ENCODE data around the gene NBPF3. TPM values are rescaled to one million over a fixed set of nuclear protein-coding genes. Genes with fewer than 3 reads are reported as not detected.
A peak's percentile ranks its signal among the peaks of the same experiment; 100 is the strongest.

The NBPF3 gene
- total RNA-seq, 1 experiment from 2014 or later, result 15.8 TPM

DNA sequence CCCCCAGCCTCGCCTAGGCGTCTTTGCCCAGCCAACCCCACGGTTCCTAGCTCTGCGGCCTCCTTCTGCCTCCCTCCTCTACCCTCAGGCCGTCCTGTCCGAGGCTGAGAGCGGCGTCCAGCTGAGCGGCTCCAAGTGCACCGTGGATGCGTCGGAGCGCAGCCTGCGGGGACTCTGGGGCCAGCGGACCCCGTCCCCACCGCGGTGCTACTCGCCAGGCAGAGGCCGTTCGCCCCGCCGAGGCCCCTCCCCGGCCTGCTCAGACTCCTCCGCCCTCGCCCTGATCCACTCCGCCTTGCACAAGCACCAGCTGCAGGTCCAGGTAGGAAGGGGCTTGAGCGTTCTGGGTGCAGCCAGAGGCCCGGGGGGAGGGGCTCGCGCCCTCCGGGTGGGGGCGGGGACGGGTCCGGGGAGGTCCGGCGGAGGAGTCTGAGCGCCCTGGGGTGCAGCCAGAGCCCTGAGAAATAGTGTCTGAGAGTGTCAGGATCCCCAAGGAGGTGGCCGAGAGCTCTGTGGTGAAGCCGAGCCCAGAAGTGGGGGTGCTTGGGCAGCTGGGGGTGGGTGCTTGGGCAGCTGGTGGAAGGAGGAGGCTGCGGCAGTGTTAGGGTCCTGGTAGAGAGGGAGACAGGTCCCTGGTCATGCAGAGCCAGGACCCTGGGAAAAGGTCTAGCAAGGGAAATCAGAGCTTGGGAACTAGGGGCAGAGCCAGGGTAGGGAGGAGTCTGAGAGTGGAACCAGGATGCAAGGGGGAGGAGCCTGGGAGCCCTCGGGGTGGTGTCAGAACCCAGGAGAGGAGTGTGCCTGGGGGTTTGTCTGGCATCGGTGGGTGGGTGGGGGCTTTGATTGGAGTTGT lies 3.2 kb upstream of the NBPF3 start:
- Histone ChIP-seq H2BK5ac (ENCODE audit: insufficient read length, low read length) (no peak overlapping the region), H3K14ac (ENCODE audit: insufficient read depth, low read length) (no peak overlapping the region), H3K23ac (ENCODE audit: insufficient read length, low read depth, low read length) (no peak overlapping the region), H3K4ac (ENCODE audit: low read depth, low read length) (no peak overlapping the region), H4K20me1 (ENCODE audit: control insufficient read depth, insufficient read depth, insufficient read length) (no peaks in the 10 kb centered on the region), H2AFZ (ENCODE audit: low read length) (no peak overlapping the region), H2BK12ac (ENCODE audit: insufficient read length, low read depth, low read length) (no peak overlapping the region), H2BK15ac (ENCODE audit: low read depth, low read length) (no peak overlapping the region), H3T11ph (ENCODE audit: low read length) (no peak overlapping the region), H4K8ac (replicated peaks; ENCODE audit: insufficient read length, low read depth, low read length) (no peak overlapping the region), H3K23me2 (ENCODE audit: insufficient read length, low read depth, low read length, poor library complexity, severe bottlenecking) (no peaks in the 10 kb centered on the region), H3K27me3 (ENCODE audit: insufficient read depth, low read length) (no peaks in the 10 kb centered on the region; the same call in 1 of the 2 replicates), H3K27ac (ENCODE audit: insufficient read length, low read depth, low read length) (no peak overlapping the region), H2BK20ac (ENCODE audit: low read depth, low read length, poor library complexity, severe bottlenecking) (no peak overlapping the region), H3K79me1 (ENCODE audit: insufficient read depth, low read depth, low read length, poor library complexity, severe bottlenecking) (no peaks in the 10 kb centered on the region), H3K9me3 (ENCODE audit: control insufficient read depth, low read depth, low read length) (no peaks in the 10 kb centered on the region), H3K56ac (ENCODE audit: insufficient read length, low read depth, low read length) (no peak overlapping the region), H3K79me2 (ENCODE audit: insufficient read depth, low read length) (no peaks in the 10 kb centered on the region; the same call in 1 of the 2 replicates), H3K4me1 (ENCODE audit: insufficient read depth, low read length) (no peaks in the 10 kb centered on the region), H3K18ac (ENCODE audit: insufficient read length, low read depth, low read length) (peak overlapping the region; percentile 69), H4K91ac (ENCODE audit: insufficient read length, low read depth, low read length) (no peak overlapping the region), H4K5ac (ENCODE audit: insufficient read length, low read depth, low read length) (no peak overlapping the region), H3K9ac (ENCODE audit: extremely low read depth, insufficient read length, low read length) (no peak overlapping the region), H2BK120ac (ENCODE audit: low read depth, low read length, poor library complexity, severe bottlenecking) (no peak overlapping the region), H3K4me2 (ENCODE audit: insufficient read depth, insufficient read length, low read length) (peak overlapping the region; percentile 22), H2AK5ac (ENCODE audit: insufficient read length, low read length) (no peak overlapping the region)
- Mint-ChIP-seq H3K36me3 (ENCODE audit: insufficient read depth in 1 of 3, low read depth in 3 of 3) (no peaks in the 10 kb centered on the region; a peak in 1 of 7 replicates), H3K4me3 (peak overlapping the region; percentile 68 to 84), H3K9me3 (no peaks in the 10 kb centered on the region), H3K4me1 (peaks cover 11 to 31% of the 10 kb centered on the region in 2 experiments), H3K27me3 (ENCODE audit: low read depth) (peaks cover 33% of the 10 kb centered on the region), H3K27ac (peak overlapping the region; percentile 72 to 84 (median 75); a peak in 3 of 7 replicates)
- peak; percentile 80 for DNase-seq
- WGBS (ENCODE audit: extremely low coverage, insufficient read length, low lambda C conversion rate), result no CpG with 5 or more reads among the region's 43 CpGs
- TF ChIP-seq CTCF (conservative IDR thresholded peaks at IDR 0.05), result no peak

Measured in H9 (cell line).